Sigmoid colon (tissue), 4 donors: ENCODE results near the gene TXN.

Source experiments
- CTCF ChIP-seq, 4 experiments: fragments of 450-650 bp in 3 of 4; fragments of 200-600 bp in 1 of 4; IDR thresholded peaks; one replicate each; pipeline ENCODE4 v1.5.1; 2016 to 2019; ENCODE audit warnings: antibody characterized with exemption in 4 of 4, mild to moderate bottlenecking in 3 of 4, moderate library complexity in 2 of 4
- EP300 ChIP-seq, 4 donors: sonication (generic); formaldehyde crosslinking; IDR thresholded peaks; one replicate each; pipeline ENCODE4 v1.6.1; 2017; ENCODE audit warnings: antibody characterized with exemption in 4 of 4
- POLR2A ChIP-seq, 2 donors: fragments of 450-650 bp; IDR thresholded peaks; one replicate each; pipeline ENCODE4 v1.6.1; 2016; ENCODE audit warnings: antibody characterized with exemption in 2 of 2, mild to moderate bottlenecking in 2 of 2, moderate library complexity in 2 of 2
- POLR2AphosphoS5 ChIP-seq, 4 donors: sonication (generic); formaldehyde crosslinking; IDR thresholded peaks; one replicate each; pipeline ENCODE4 v1.6.1; 2017; ENCODE audit warnings: antibody characterized with exemption in 4 of 4

GRCh38 chr9:110249603-110250002 lies 6.7 kb downstream of the TXN start:
- TF ChIP-seq CTCF (IDR thresholded peaks at IDR 0.05) (no peak), POLR2AphosphoS5 (IDR thresholded peaks at IDR 0.05) (no peak), EP300 (IDR thresholded peaks at IDR 0.05) (no peak), POLR2A (IDR thresholded peaks at IDR 0.05) (no peak)
